ENCODE data around the gene DCBLD1.

DNA sequence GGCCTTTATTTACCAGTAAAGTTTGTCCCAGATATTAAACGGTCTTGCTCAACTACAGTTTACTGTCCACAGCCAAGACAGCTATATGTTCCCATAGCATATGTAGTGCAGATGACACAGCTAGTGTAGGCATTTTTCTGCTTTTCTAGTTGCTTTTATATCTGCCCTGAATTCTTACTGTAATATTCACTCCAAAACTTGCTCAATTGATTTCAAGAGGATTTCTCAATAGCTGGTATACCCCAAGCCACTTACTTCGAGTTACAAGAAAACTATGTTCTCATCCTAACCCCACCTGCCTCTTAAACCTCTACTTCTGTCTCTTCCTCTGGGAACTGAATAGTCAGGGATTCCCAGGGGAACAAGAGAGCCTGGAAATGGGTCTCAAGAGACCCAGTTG is 37.9 kb upstream of the DCBLD1 start:
- TF ChIP-seq, protein P1, sequence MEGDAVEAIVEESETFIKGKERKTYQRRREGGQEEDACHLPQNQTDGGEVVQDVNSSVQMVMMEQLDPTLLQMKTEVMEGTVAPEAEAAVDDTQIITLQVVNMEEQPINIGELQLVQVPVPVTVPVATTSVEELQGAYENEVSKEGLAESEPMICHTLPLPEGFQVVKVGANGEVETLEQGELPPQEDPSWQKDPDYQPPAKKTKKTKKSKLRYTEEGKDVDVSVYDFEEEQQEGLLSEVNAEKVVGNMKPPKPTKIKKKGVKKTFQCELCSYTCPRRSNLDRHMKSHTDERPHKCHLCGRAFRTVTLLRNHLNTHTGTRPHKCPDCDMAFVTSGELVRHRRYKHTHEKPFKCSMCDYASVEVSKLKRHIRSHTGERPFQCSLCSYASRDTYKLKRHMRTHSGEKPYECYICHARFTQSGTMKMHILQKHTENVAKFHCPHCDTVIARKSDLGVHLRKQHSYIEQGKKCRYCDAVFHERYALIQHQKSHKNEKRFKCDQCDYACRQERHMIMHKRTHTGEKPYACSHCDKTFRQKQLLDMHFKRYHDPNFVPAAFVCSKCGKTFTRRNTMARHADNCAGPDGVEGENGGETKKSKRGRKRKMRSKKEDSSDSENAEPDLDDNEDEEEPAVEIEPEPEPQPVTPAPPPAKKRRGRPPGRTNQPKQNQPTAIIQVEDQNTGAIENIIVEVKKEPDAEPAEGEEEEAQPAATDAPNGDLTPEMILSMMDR (IDR thresholded peaks at IDR 0.05): no peak
- TF ChIP-seq POLR2A (IDR thresholded peaks at IDR 0.05): no peak
- TF ChIP-seq POLR2AphosphoS5 (IDR thresholded peaks at IDR 0.05): no peak

Measured in prostate gland (tissue), 2 donors.